Brain pericyte (primary cell): Measurements from ENCODE around the gene MAT1A.
"Not testable (repeated sequence)": the region's sequence is repeated elsewhere in the genome, so short reads cannot be mapped to it uniquely, and the experiment has no call there.

ENCODE experiments used
- DNase-seq: peaks from one replicate; pipeline ENCODE4 v3.0.0-alpha.2; 2012; ENCODE audit warnings: low read depth, low spot score

The MAT1A gene

DNA sequence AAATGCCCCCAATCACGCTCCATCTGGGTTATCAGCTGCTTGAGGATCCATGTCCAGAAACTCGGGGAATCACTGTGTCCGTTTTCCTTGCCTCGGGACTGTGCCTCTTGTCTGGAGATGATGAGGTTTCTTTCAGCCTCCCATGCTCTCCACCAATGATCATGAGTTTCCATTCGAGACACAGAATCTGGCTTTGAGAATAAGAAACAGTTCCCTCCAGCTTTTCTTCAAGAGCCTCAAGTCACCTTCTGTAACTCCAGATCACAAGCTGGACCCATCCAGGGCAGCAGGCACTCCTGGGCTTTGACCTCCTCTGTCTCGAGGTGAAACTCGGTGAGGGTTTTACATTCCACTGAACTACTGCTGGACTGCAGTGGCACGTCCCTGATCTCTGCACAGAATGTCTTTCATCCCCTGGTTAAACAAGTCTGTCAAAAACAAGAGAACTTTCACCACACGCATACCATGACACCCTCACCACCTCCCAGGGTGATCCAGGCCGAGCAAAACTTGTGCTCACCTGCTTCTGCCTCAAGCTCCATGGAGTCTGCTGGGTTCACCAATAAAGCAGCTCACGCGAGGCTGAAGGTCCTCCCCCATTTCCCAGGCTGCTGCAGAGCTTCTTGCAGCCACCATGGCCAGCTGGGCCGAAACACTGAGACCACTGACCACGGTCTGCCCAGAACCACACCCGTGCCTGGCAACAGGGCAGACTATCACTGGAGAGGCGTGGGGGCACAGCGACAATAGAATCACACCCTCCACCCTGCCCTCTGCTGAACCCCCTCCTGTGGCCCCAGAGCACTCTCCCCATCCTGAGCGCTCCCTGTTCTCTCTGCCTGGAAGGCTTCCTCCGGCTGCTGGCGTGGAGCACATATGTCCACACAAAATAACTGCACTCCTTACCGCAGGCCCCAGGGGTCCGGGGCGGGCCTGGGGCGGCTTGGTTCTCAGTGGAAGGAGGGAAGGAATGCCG is 25.1 kb downstream of the MAT1A start:
- no peak for DNase-seq

- DNase-seq: no peak
These were observed 28.0 kb downstream of the MAT1A start for GRCh38 chr10:80261316-80262030.

DNA sequence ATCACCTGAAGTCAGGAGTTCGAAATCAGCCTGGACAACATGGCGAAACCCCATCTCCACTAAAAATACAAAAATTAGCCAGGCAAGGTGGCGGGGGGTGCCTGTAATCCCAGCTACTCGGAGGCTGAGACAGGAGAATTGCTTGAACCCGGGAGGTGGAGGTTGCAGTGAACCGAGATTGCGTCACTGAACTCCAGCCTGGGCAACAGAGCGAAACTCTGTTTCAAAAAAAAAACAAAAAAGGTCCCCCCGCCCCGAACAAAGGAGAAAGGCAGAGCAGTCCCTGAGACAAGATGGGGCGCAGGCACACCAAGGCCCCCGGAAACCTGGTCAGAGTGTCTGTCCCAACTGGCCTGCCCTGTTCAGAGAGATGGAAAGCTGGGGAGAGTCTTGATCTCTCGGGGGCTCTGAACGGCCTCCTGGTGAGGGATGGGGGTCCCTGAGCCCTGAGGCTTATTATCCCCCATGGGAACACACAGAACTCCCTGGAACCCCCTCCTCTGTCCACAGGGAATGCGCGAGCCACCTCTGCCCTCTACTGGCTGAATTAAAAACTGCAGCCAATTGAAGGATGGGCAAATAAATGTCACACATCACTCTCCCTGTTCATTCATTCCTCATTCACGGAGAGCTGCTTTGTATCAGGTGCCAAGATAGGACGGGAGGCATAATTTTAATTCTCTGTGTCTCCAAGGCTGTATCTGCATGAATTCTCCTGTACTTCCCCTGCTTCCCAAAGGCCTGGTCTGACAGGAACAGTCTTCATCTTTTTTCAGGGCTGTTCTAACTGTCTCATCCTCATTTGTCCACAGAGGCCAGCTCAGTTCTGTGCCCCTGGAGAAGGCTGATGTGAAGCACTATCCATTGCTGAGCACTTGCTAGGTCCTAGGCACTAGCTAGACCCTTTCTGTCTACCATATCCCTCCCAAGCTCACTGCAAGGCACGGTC is 28.9 kb downstream of the MAT1A start:
- DNase-seq: no peak

GRCh38 chr10:80259405-80259871 is 30.0 kb downstream of the MAT1A start:
- no peak for DNase-seq

- not testable (repeated sequence) for DNase-seq
These were observed 32.7 kb downstream of the MAT1A start for GRCh38 chr10:80256798-80257197.

- not testable (repeated sequence) for DNase-seq
These were observed 34.7 kb downstream of the MAT1A start for GRCh38 chr10:80254726-80255125.

DNA sequence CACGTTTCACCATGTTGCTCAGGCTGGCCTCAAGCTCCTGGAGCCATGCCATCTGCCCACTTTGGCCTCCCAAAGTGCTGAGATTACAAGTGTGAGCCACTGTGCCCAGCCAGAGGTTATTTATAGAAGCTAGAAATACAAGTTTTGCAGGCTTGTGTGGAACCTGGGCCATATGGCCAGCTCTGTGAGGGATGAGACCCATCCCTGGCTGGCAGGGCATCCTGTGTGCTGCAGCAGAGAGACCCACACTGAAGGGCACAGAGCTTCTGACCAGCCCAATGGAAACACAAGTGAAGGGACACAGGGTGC is 35.5 kb downstream of the MAT1A start:
- not testable (repeated sequence) for DNase-seq

DNA sequence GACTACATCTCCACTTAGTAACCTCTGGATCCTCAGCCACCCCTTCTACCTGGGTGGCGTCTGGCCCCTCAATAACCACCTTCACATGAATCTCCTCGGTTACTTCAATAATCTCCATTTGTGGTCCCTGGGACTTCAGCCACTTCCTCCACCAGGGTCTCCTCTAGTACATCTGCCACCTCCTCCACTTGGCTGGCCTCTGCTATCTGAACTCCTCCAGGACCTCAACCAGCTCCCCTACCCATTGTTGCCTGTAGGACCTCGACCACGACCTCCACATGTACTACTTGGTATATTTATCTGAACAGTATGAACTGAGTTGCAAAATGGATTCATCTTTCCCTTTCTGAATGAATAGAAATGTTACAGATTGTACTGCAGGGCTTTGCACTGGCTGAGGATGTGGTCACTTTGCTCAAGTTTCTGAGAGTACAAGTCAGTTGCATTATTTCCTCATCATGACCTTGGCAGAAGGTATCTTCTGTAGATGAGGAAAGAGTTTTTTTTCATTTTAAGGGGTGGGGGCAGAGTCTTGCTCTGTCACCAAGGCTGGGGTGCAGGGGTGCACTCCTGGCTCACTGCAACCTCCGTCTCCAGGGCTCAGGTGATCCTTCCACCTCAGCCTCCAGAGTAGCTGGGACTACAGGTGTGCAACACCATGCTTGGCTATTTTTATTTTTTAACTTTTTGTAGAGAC is 36.0 kb downstream of the MAT1A start:
- no peak for DNase-seq

GRCh38 chr10:80252296-80252887 is 37.1 kb downstream of the MAT1A start:
- no peak for DNase-seq

DNA sequence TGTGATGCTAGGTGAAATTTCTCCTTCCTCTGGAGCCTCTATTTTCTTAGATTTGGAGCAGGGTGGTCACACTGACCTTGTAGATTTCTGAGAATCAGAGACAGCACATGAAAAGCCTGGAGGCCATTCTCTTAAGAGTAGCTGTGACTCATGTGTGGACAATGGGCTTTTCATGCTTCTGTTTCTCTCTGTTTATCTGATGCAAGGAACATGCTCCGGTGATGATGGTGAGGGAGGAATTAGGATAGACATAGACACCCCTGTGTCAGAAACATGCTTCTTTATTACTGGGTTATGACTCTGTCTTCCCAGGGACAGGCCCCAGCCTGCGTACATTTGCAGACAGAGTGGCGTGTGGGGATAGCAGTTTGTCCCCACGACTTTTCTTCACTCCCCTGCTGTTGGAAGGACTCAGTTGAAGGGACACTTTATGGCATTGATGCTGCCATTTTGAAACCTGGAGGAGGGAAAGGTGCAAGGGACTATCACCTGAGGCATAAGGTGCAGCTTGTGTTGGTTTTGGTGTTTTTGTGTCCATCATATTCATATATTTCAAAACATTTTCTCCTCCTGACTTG is 37.7 kb downstream of the MAT1A start:
- not testable (repeated sequence) for DNase-seq

- DNase-seq: not testable (repeated sequence)
These were observed 39.1 kb downstream of the MAT1A start for GRCh38 chr10:80250399-80250798.

- DNase-seq: not testable (repeated sequence)
These were observed 39.6 kb downstream of the MAT1A start for GRCh38 chr10:80249906-80250305.

GRCh38 chr10:80247611-80248010 is 41.8 kb downstream of the MAT1A start:
- DNase-seq: not testable (repeated sequence)

GRCh38 chr10:80244371-80244770 is 45.1 kb downstream of the MAT1A start:
- DNase-seq: not testable (repeated sequence)

- not testable (repeated sequence) for DNase-seq
These were observed 47.1 kb downstream of the MAT1A start for GRCh38 chr10:80242341-80242740.

DNA sequence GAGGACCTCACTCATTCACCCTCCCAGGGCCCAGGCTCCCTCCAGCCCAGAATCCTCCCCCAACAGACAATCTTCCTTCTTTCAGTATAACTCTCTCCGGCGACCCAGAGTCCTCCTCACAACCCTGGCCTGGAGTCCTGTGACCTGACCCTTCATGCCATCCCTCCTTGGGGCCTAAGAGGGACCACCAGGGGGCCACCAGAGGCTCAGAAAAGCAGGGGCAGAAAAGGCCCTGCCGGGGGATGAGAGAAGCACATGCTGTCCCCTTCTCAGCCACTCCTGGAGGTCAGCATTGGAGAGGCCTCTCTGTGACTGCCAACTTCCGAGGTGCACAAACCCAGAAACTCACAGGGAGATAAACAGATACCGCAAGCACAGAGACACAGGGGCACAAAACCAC is 53.0 kb downstream of the MAT1A start:
- not testable (repeated sequence) for DNase-seq

GRCh38 chr10:80234331-80235235 is 54.9 kb downstream of the MAT1A start:
- not testable (repeated sequence) for DNase-seq

DNA sequence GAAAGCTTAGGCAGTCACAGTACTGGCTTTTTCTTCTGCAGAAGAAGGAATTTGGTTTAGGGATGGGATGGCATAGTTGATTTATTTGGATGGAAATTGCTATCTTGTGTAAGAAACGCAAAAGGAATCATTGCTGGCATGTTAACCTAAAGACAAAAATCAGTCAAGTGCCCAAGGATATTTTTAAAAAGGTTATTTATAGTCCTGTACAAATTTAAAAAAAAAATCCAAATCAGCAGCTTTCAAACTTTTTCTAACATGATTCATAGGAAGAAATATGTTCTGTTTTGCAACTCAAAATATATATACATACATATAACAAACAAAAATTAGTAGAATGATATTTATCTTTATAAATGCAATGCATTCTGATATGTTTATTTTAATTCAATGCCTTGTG is 55.6 kb downstream of the MAT1A start:
- not testable (repeated sequence) for DNase-seq

DNA sequence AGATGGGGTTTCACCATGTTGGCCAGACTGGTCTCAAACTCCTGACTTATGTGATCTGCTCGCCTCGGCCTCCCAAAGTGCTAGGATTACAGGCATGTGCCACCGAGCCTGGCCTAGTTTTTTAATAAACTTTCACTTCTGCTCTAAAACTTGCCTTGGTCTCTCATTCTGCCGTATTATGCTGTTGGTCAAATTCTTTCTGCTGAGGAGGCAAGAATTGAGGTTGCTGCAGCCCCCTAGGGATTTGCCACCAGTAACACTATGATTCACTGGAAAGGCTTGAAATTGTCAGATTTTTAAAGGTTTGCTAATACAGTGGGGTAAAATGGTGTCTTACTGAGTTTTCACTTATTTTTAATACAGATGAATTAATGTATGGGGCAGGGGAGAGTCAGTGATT is 62.7 kb downstream of the MAT1A start:
- not testable (repeated sequence) for DNase-seq
